ENCODE data around the gene KRTAP3-2.

Gene KRTAP3-2

DNA sequence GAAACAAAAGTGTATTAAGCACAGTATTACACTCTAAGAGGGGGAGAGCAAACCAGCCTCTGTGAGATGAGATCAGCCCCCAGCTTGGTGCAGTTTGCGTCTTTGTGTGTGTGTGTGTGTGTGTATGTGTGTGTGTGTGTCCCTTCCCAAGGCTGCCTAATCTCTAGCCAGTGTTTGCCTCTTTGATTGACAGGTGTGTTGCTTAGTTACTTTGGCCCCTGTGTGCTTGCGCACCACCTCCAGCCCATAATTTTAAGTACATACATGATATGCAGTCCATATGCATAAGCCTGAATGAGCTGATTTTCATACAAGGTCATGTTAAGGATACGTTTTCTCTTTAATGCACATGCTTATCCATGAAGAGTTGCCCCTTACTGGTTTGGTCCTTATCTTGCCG lies 2.1 kb upstream of the KRTAP3-2 start:
- H3K27me3 ChIP-seq = peaks cover 32% of the 10 kb centered on the region
- H3K4me3 ChIP-seq (ENCODE audit: low read depth, low read length) = no peak overlapping the region
- H3K4me1 ChIP-seq = no peaks in the 10 kb centered on the region
- DNase-seq = no peak
- no peaks in the 10 kb centered on the region for H3K9me3 ChIP-seq
- TF ChIP-seq, protein P1, sequence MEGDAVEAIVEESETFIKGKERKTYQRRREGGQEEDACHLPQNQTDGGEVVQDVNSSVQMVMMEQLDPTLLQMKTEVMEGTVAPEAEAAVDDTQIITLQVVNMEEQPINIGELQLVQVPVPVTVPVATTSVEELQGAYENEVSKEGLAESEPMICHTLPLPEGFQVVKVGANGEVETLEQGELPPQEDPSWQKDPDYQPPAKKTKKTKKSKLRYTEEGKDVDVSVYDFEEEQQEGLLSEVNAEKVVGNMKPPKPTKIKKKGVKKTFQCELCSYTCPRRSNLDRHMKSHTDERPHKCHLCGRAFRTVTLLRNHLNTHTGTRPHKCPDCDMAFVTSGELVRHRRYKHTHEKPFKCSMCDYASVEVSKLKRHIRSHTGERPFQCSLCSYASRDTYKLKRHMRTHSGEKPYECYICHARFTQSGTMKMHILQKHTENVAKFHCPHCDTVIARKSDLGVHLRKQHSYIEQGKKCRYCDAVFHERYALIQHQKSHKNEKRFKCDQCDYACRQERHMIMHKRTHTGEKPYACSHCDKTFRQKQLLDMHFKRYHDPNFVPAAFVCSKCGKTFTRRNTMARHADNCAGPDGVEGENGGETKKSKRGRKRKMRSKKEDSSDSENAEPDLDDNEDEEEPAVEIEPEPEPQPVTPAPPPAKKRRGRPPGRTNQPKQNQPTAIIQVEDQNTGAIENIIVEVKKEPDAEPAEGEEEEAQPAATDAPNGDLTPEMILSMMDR (IDR thresholded peaks at IDR 0.05; ENCODE audit: low read depth, low read length) = no peak
- H3K36me3 ChIP-seq = no peaks in the 10 kb centered on the region

DNA sequence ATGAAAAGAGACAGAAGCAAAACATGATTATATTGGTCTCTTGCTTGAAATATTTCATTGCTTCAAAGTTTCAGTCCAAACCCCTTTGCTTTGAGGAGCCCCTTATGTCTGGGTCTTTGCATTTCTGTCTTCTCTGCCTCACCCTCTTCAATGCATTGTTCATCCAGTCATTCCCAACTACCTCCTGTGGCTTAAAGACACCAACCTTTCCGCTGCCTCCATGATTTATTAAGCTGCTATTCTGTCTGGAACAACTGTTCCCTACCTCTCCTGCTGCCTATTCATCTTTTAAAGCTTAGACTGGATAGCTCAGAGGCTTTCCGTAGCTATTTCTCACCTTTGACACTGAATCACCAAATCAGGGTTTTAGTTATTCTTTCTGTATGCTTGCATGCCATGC lies 2.3 kb downstream of the KRTAP3-2 start:
- Histone ChIP-seq H3K4me1 (no peaks in the 10 kb centered on the region), H3K36me3 (no peaks in the 10 kb centered on the region), H3K27me3 (peaks cover 36% of the 10 kb centered on the region), H3K4me3 (ENCODE audit: low read depth, low read length) (no peak overlapping the region), H3K9me3 (no peaks in the 10 kb centered on the region)
- DNase-seq = no peak
- TF ChIP-seq, protein P1 (IDR thresholded peaks at IDR 0.05; ENCODE audit: low read depth, low read length) = no peak

DNA sequence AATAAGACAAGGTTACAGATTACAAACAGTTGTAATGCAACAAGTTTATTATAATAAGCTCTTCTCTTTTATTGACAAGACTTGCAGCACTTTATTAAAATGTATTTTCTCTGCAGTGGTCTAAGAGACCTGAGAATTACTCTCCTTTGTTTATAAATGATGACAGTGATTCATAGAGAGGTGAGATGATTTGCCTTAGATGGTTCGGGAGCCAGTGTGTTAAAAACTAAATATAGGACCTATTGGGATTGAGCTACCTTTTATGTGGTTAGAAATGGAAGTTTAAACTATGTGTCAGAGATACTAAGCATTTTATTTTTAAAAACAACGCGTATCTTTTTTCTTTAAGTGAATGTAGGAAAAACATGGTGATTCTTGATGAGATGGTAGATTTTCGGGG lies 2.9 kb downstream of the KRTAP3-2 start:
- Histone ChIP-seq H3K4me3 (ENCODE audit: low read depth, low read length) (no peak overlapping the region), H3K36me3 (no peaks in the 10 kb centered on the region), H3K4me1 (no peaks in the 10 kb centered on the region), H3K27me3 (peaks cover 36% of the 10 kb centered on the region), H3K9me3 (no peaks in the 10 kb centered on the region)
- TF ChIP-seq, protein P1 (IDR thresholded peaks at IDR 0.05; ENCODE audit: low read depth, low read length) = no peak
- no peak for DNase-seq

DNA sequence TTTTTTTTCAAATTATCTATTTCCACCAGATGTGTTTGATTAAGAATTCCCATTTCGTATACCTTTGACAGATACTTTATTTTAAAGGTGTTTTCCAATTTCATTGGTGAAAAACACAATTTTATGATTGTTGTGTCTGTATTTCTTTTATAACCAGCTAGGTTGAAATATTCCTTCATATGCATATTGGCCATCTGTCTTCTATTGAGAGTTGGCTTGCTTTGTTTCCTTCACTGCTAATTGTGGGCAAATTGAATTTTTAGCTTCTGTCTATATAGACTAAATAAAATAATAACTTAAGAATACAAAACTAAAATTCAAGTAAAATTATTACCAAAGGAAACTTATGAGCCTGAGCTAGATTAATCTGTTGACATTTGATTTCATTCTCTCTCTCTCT lies 4.6 kb downstream of the KRTAP3-2 start:
- peaks cover 36% of the 10 kb centered on the region for H3K27me3 ChIP-seq
- no peaks in the 10 kb centered on the region for H3K9me3 ChIP-seq
- DNase-seq = no peak
- H3K4me1 ChIP-seq = no peaks in the 10 kb centered on the region
- H3K36me3 ChIP-seq = no peaks in the 10 kb centered on the region
- TF ChIP-seq, protein P1 (IDR thresholded peaks at IDR 0.05; ENCODE audit: low read depth, low read length) = no peak
- no peak overlapping the region for H3K4me3 ChIP-seq (ENCODE audit: low read depth, low read length)

DNA sequence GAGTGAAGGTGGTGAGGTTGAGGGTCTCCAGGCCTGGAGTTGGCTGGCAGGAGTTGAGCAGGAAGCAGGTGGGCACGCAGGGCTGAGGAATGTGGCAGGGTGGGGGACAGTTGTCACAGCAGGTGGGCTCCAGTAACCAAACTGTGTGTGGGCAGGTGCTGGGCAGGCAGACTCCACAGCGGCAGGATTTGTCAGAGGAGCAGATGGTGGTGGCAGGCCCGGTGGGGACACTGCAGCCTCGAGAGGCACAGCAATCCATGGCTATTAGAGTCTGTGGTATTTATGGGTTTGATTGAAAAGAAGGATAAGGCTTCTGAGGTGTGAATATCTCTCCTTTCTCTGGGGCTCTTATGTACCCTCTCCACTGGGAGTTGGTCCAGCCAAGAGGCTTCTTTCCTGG lies 5.9 kb downstream of the KRTAP3-2 start, which contains the start of gene KRTAP3-3:
KRTAP3-3 (minus strand) TSS at position 326 of the 400 bp plus-strand sequence; CDS start at position 259, 67 bp downstream.
- H3K27me3 ChIP-seq = peaks cover 28% of the 10 kb centered on the region
- no peaks in the 10 kb centered on the region for H3K4me1 ChIP-seq
- H3K36me3 ChIP-seq = no peaks in the 10 kb centered on the region
- H3K4me3 ChIP-seq (ENCODE audit: low read depth, low read length) = no peak within 1 kb of the TSS
- TF ChIP-seq, protein P1 (IDR thresholded peaks at IDR 0.05; ENCODE audit: low read depth, low read length) = no peak
- no peaks in the 10 kb centered on the region for H3K9me3 ChIP-seq
- no peak for DNase-seq

DNA sequence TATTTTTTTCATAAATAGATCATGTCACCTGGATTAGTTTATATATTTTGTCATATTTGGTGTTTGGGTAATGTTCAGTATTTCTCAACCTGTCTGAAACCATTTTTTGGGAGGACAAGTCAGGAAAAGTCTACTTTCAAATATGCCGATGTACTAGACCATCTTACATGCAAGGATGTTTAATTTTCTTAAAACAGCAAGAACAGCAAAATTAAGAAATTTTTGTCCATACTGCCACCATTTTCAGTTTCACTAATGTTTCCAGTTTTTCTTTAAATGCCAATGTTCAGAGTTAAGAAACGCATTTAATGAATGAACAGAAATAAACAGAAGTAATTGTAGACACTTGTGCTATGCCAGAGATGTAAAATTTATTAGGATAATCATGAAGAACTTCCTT lies 6.6 kb downstream of the KRTAP3-2 start:
- Histone ChIP-seq H3K4me1 (no peaks in the 10 kb centered on the region), H3K36me3 (no peaks in the 10 kb centered on the region), H3K9me3 (no peaks in the 10 kb centered on the region), H3K4me3 (ENCODE audit: low read depth, low read length) (no peak overlapping the region), H3K27me3 (peaks cover 22% of the 10 kb centered on the region)
- TF ChIP-seq, protein P1 (IDR thresholded peaks at IDR 0.05; ENCODE audit: low read depth, low read length) = no peak
- DNase-seq = no peak
